Measurements from ENCODE around the gene OIP5. TPM values are rescaled to one million over a fixed set of nuclear protein-coding genes. Genes with fewer than 3 reads are reported as not detected.

OIP5 gene
- total and polyA plus RNA-seq, 2 of the 4 experiments (the other 2 are of a cell fraction), result 4.1 to 5.5 TPM

DNA sequence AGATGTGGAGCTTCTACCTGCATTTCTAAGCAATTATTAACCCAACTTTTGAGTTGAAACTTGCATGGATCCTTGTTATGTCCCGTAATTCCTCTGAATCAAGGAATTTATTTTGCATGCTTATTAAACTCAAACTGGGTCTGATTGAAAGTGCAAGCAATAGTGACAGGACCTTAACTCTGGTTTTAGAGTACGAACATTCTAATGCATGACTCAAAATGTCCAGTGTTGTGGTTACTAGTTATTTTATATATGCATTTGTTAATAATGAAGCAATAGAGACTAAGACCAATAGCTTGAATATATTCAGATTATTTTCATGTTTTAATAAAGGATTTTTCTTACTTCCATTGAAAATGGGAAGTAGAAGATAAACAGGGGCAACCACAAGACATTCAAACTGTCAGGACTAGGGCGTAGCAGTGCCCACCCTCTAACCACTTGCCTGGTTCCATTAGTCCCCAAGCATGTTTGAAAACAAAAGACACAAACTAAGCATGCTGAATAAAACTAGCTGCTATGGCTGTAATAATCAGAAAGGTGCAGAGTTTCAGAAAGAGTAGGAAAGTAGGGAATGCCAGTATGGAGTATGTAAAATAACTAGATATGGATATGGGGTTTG lies 28.1 kb downstream of the OIP5 start:
- no CpG with 5 or more reads among the region's 3 CpGs for WGBS, 2 experiments (ENCODE audit: extremely low coverage in 2 of 2, insufficient read length in 1 of 2)
- no peak overlapping the region for H4K8ac ChIP-seq (ENCODE audit: low read depth in 2 of 2, low read length in 2 of 2)
- no peak overlapping the region for H2AFZ ChIP-seq (replicated peaks; ENCODE audit: low read length, poor library complexity)
- BruUV-seq (replicated peaks), result no TSS peak
- no peak overlapping the region for H3K9ac ChIP-seq (ENCODE audit: low read depth, low read length)
- no peak overlapping the region for H4K91ac ChIP-seq (ENCODE audit: insufficient read depth, low read depth, low read length)
- H2BK5ac ChIP-seq (ENCODE audit: low read depth, low read length, poor library complexity, severe bottlenecking), result no peak overlapping the region
- peaks cover 0 to 5% of the 10 kb centered on the region in 2 experiments; a peak in 3 of 4 replicates for H3K79me1 ChIP-seq (ENCODE audit: low read depth in 1 of 2, low read length in 2 of 2)
- H3K9me1 ChIP-seq (ENCODE audit: insufficient read depth, low read length), result no peaks in the 10 kb centered on the region; the same call in 1 of the 2 replicates
- dilution Hi-C loops (cut with HindIII; ENCODE audit: low sequenced_read_pairs, unreplicated experiment) (no loop called here), intact Hi-C loops (cut with micrococcal nuclease) (no loop called here), in situ Hi-C loops (cut with MboI; ENCODE audit: low sequenced_read_pairs) (no loop called here)
- H3K9me3 ChIP-seq (ENCODE audit: control insufficient read depth, insufficient read depth, low read length), result no peaks in the 10 kb centered on the region
- H4K20me1 ChIP-seq (ENCODE audit: insufficient read depth, low read length), result no peaks in the 10 kb centered on the region
- no peak overlapping the region for H3K27ac ChIP-seq (ENCODE audit: insufficient read depth, low read length)
- DNase-seq (no peak), ATAC-seq (ENCODE audit: low read depth) (no peak)
- CTCF ChIA-PET, result no interaction called here
- H3K14ac ChIP-seq (replicated peaks; ENCODE audit: low read depth, low read length), result no peak overlapping the region
- POLR2A ChIA-PET (ENCODE audit: unreplicated experiment), result no interaction called here
- H2BK20ac ChIP-seq (ENCODE audit: low read depth, low read length), result no peak overlapping the region
- H3K18ac ChIP-seq (ENCODE audit: low read depth, low read length), result no peak overlapping the region
- no peak overlapping the region for H3K23ac ChIP-seq (ENCODE audit: low read depth, low read length)
- H3K36me3 ChIP-seq (ENCODE audit: control insufficient read depth, insufficient read depth, low read length), result 0 out of 2 replicates have a peak, but pooled peaks cover 2% of the 10 kb centered on the region
- H3K4me3 ChIP-seq (ENCODE audit: insufficient read depth, low read depth, low read length), result no peak overlapping the region
- no peak overlapping the region for H2AK5ac ChIP-seq (ENCODE audit: low read depth, low read length)
- H3K4me1 ChIP-seq (ENCODE audit: control insufficient read depth, insufficient read depth, low read length), result no peaks in the 10 kb centered on the region
- H2BK120ac ChIP-seq (ENCODE audit: low read depth, low read length), result no peak overlapping the region
- no peaks in the 10 kb centered on the region for H3K27me3 ChIP-seq (ENCODE audit: control insufficient read depth, insufficient read depth, low read length)
- TF ChIP-seq, protein P1, sequence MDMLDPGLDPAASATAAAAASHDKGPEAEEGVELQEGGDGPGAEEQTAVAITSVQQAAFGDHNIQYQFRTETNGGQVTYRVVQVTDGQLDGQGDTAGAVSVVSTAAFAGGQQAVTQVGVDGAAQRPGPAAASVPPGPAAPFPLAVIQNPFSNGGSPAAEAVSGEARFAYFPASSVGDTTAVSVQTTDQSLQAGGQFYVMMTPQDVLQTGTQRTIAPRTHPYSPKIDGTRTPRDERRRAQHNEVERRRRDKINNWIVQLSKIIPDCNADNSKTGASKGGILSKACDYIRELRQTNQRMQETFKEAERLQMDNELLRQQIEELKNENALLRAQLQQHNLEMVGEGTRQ (IDR thresholded peaks at IDR 0.05; ENCODE audit: low read depth, low read length), result no peak
- H2AK9ac ChIP-seq (replicated peaks; ENCODE audit: low read depth, low read length, poor library complexity), result no peak overlapping the region
- H3K4ac ChIP-seq (ENCODE audit: low read depth, low read length), result no peak overlapping the region
- no peak overlapping the region for H2BK15ac ChIP-seq (ENCODE audit: low read depth, low read length)
- no peak overlapping the region for H3K56ac ChIP-seq (ENCODE audit: extremely low read depth, insufficient read depth, low read length)
- H3K4me2 ChIP-seq (ENCODE audit: low read depth, low read length), result no peak overlapping the region
- H4K5ac ChIP-seq (ENCODE audit: low read depth, low read length), result no peak overlapping the region
